PC-3 (cell line): Measurements from ENCODE around the gene PPP2R3A.

Source experiments
- EZH2 ChIP-seq: fragments of 300-600 bp; sonication (generic); IDR thresholded peaks from one replicate; pipeline ENCODE4 v1.6.1; 2017; ENCODE audit warnings: antibody characterized with exemption, mild to moderate bottlenecking, low read length; ENCODE audit not compliant: unreplicated experiment
- EZH2phosphoT487 ChIP-seq: fragments of 300-600 bp; sonication (generic); IDR thresholded peaks from 2 replicates; pipeline ENCODE4 v1.6.1; 2018; ENCODE audit warnings: mild to moderate bottlenecking, antibody characterized with exemption, low read length, borderline replicate concordance
- TF ChIP-seq, protein P1 (sequence below): fragments of 300-600 bp; sonication (generic); conservative IDR thresholded peaks from 2 replicates; pipeline ENCODE4 v1.5.1; 2017; ENCODE audit warnings: antibody characterized with exemption, low read depth, mild to moderate bottlenecking, low read length

- TF ChIP-seq, protein P1, sequence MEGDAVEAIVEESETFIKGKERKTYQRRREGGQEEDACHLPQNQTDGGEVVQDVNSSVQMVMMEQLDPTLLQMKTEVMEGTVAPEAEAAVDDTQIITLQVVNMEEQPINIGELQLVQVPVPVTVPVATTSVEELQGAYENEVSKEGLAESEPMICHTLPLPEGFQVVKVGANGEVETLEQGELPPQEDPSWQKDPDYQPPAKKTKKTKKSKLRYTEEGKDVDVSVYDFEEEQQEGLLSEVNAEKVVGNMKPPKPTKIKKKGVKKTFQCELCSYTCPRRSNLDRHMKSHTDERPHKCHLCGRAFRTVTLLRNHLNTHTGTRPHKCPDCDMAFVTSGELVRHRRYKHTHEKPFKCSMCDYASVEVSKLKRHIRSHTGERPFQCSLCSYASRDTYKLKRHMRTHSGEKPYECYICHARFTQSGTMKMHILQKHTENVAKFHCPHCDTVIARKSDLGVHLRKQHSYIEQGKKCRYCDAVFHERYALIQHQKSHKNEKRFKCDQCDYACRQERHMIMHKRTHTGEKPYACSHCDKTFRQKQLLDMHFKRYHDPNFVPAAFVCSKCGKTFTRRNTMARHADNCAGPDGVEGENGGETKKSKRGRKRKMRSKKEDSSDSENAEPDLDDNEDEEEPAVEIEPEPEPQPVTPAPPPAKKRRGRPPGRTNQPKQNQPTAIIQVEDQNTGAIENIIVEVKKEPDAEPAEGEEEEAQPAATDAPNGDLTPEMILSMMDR, result no peak
- TF ChIP-seq EZH2 (no peak), EZH2phosphoT487 (no peak)
Measured at GRCh38 chr3:136106101-136106500, 140.6 kb downstream of the PPP2R3A start.
